Hematopoietic multipotent progenitor cell (in vitro differentiated cells): ENCODE results near the gene KRTAP10-1. TPM values are rescaled to one million over a fixed set of nuclear protein-coding genes. Genes with fewer than 3 reads are reported as not detected.
"Not testable (repeated sequence)": the region's sequence is repeated elsewhere in the genome, so short reads cannot be mapped to it uniquely, and the experiment has no call there.

Experiments
- DNase-seq, 3 donors: peaks; one replicate each; pipeline ENCODE4 v3.0.0-alpha.2; 2011 to 2015; ENCODE audit warnings: low read depth in 2 of 3, low spot score in 2 of 3
- total RNA-seq: library from RNA; depleted of rRNA; stranded (reverse); fragments of >200 nt; gene quantifications from one replicate; pipeline ENCODE4 v1.2.3, GENCODE V29; 2012

Gene KRTAP10-1, protein sequence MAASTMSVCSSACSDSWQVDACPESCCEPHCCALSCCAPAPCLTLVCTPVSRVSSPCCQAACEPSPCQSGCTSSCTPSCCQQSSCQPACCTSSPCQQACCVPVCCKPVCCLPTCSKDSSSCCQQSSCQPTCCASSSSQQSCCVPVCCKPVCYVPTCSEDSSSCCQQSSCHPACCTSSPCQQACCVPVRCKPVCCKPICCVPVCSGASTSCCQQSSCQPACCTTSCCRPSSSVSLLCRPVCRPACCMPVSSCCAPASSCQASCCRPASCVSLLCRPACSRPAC
- total RNA-seq: not detected

DNA sequence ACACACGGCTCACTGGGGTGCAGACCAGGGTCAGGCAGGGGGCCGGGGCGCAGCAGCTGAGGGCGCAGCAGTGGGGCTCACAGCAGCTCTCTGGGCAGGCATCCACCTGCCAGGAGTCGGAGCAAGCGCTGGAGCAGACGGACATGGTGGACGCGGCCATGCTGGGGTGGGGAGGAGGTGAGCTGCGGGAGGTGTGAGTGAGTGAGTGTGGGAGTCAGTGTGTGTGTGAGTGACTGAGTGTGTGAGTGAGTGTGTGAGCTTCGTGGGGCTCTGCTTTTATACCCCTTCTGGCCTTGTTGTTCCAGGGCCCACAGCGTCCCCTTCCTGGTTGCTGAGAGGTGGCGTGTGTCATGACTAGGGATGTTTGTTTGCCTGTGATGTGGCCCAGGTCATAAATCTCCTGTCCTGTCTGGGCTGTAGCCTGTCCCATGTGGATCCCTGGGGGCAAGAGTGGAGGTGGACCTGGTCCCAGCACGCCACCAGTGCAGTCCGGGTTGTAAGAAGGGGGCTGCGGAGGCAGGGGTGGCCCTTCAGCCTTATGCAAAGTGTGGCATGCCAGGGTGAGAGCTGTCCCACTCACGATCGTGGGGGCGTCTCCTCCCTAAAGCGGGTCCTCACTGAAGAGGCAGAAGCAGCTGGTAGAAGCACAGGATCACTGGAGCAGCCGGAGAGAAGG is at the start of gene KRTAP10-1:
Gene KRTAP10-1, minus strand, starts transcription at position 205 of the 676 bp plus-strand sequence. Its CDS starts 45 bp downstream, at position 160.
- DNase-seq: no peak

DNA sequence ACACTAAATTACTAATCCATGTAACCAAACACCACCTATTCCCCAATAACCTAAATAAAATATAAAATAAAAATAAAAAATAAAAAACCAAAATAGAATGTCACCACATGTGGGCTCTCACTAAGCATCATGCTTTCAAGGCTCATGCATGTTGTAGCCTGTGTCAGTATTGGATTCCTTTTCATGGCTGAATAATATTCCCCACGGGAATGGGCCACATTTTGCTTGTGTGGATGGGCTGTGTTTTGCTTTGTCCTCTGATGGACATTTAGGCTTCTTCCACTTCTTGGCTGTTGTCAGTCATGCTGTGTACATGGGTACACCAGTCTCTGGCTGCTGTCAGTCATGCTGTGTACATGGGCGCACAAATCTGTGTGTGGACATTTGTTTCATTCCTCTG is 49.1 kb upstream of the KRTAP10-1 start:
- no peak for DNase-seq

DNA sequence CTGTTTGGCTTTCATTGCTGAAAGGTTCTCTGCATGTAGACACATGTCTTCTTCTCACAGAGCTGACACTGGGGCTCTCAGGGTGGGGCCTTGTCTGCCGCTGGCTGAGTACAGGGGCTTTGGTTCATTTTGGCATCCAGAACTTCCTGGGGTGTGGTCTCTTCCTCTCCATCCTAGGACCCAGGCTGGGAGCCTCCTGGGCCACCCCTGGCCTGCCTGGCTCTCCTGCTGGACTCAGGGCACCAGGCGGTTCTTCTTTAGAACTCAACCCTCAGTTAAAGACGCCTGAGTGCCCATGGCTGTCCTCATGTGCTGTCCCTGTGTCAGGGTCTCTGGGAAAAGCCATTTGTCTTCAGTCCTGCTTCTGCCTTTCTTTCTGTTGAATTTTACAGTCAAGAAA is 45.9 kb upstream of the KRTAP10-1 start:
- DNase-seq: no peak

DNA sequence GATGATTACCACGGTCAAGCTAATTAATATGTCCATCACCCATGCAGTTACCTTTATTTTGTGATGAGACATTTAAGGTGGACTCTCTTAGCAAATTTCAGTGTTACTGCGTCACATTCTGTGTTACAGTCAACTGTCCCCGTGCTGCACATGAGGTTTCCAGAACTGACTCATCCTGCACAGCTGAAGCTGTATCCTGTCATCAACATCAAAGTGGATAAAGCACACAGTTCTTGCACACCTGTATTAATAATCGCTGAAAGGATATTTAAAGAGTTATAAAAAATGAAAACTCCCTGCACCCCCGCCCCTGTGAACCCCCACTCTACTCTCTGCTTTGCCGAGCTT is 43.8 kb upstream of the KRTAP10-1 start:
- DNase-seq: no peak

DNA sequence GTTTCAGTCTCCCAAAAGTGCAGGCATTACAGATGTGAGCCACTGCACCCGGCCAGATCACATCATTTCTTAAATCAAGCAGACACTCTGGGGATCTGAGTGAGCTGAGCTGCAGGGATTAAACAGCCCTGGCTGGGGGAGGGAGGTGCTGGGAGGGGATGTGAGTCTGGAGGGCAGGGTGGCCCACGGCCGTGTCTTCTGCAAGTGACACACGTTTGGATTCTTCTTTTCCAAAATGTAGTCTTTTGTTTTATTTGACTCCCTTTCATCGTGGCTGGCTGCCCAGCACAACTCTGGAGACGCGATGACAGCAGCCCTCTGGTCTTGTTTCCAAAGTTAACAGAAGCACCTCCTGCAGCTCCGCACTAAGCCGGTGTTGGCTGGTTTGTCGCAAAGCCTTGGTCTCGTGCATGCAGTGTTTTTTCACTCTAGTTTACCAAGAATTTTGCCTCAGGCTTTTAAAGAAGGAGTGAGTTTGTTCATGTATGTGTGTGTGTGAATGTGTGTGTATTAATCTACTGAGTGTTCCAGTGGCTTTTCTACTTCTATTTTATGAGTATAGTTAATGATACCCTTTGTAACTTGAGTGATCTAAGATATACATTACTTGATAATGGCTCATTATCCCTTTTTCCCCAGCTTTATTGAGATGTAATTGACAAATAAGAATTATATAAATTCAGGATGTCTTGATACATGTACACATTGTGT is 43.2 kb upstream of the KRTAP10-1 start:
- DNase-seq: no peak

DNA sequence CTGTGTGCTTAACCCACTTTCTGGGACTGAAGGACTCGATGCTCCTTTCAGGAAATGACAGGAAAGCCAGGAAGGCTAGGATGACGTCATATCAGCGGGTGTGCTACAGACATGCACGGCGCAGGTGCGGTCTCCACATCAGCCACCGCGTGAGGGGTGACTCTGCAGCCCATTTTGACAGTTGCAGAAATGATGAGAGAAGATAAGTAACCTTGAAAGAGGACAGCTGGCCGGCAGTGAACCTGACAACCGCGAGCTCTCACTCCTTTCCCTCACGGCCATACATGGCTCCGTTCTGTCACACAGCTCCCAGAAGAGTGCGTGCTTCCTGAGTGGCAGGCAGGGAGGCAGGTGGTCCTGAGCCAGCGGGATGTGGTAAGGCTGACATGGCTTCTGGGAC is 42.1 kb upstream of the KRTAP10-1 start:
- no peak for DNase-seq

DNA sequence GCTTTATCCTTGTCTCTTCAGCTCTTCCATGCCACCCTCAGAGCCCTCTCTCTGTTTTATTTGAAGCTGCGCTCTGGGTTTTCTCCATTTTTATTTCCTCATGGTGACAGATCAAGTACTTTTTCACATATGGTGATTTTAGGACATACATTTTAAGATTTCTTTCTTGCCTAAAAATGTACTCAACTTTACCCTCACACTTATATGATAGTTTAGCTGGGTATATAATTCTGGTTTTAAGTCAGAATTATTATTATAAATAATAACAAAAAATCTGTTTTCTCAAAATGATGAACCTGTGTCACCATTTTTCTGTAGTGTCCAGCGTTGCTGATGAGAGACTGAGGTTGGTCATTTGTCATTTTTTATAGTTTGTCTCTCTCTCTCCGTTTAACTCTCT is 41.2 kb upstream of the KRTAP10-1 start:
- DNase-seq: no peak

DNA sequence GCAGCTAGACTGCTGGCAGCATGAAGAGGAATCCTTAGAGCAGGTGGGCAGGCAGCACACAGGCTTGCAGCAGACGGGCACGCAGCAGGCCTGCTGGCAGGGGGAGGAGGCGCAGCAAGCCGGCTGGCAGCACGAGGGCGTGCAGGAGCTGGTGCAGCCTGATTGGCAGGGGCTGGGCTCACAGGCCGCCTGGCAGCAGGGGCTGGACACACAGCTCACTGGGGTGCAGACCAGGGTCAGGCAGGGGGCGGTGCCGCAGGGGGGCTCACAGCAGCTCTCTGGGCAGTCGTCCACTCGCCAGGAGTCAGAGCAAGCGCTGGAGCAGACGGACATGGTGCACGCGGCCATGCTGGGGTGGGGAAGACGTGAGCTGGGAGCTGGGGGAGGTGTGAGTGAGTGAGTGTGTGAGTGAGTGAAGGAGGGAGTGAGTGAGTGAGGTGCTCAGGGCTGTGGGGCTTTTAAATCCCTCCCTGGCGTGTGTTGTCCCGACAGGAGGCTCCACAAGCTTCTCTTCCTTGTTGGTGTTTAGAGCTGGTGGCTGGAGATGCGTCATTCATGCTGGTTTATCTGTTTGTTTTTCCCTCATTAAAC is 40.3 kb upstream of the KRTAP10-1 start, which contains the start of gene KRTAP10-5:
Gene KRTAP10-5, minus strand, starts transcription at position 374 of the 591 bp plus-strand sequence. Its CDS starts 26 bp downstream, at position 348.
- DNase-seq: not testable (repeated sequence)

DNA sequence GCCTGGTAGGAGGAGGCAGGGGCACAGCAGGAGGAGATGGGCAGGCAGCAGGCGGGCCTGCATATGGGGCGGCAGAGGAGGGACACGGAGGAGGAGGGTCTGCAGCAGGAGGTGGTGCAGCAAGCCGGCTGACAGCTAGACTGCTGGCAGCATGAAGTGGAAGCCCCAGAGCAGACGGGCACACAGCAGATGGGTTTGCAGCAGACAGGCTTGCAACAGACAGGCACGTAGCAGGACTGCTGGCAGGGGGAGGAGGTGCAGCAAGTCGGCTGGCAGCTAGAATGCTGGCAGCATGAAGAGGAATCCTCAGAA is 39.8 kb upstream of the KRTAP10-1 start:
- no peak for DNase-seq

DNA sequence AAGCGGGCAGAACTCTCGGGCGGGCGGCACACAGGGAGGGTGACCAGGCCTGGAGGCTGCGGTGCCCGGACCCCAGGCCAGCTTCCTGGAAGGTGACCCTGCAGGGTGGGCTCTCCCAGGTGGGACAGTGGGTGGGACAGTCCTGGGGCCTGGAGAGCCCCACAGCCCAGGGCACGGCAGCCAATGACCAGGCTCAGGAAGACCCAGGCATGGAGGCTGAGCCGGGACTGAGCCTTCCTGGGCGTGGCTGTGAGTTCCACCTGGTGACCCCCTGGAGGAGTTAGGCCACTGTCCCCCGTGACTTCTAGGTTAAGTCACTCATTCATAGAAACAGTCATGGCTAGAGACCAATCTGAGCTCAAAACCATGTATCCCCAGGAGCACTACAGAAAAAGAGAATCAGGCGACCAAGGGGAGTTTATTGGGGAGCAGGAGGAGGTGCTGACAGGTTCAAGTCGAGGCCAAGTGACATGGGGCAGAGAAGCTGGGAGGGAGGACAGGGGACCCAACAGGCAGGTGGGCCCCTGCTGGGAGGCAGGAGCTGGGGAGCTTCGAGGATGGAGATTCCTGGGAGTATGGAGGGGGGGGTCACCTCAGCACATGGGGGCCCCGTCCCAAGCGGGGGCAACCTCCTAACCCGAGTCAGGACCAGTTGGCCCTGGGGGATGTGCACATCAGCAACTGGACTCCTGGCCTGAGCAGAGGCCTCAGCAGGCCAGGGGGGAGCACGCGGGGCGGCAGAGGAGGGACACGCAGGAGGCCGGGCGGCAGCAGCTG is 39.2 kb upstream of the KRTAP10-1 start:
- no peak for DNase-seq

DNA sequence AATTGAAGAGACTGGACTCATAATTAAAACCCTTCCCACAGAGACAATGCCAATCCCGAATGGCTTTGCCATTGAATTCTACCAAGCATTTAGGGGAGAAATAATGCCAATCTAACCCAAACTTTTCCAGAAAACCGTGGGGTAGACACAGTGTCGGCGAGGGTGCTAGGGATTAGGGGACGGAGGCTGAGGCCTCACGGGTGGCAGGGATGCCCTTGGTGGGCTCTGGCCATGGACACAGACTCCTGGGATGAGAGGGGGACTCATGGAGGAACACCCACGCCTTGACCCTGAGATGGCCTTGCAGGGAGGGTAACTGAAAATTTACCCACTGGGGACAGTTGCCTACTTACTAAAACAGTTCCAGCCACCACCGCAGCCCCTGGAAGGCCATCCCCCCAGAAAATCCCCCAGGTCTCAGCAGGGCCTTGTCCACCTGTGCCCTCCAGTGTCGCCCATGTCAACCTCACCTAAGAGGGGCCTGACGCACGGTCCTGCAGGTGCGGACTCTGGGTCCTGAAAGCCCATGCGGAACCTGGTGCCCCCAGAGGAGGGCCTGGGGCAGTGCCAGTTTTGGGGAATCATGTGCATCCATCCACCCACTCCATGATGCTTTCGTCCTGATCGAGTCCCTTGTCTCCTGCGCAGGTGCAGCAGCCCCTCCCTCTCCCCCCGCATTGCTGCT is 38.5 kb upstream of the KRTAP10-1 start:
- DNase-seq: no peak

DNA sequence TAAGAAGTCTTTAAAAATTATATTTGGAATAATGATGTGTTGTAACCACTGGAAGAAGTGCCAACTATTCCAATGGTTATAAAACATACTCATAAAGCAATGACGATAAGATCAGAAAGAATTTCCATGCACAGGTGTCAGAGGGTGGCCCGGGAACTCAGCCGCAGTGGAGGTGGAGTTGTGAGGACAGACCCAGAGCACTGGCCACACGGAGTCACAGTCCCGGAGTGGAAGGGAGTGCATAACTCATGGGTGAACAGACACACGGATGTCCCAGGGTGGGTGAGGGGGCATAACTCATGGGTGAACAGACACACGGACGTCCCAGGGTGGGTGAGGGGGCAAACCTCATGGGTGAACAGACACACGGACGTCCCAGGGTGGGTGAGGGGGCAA is 36.0 kb upstream of the KRTAP10-1 start:
- DNase-seq: no peak

DNA sequence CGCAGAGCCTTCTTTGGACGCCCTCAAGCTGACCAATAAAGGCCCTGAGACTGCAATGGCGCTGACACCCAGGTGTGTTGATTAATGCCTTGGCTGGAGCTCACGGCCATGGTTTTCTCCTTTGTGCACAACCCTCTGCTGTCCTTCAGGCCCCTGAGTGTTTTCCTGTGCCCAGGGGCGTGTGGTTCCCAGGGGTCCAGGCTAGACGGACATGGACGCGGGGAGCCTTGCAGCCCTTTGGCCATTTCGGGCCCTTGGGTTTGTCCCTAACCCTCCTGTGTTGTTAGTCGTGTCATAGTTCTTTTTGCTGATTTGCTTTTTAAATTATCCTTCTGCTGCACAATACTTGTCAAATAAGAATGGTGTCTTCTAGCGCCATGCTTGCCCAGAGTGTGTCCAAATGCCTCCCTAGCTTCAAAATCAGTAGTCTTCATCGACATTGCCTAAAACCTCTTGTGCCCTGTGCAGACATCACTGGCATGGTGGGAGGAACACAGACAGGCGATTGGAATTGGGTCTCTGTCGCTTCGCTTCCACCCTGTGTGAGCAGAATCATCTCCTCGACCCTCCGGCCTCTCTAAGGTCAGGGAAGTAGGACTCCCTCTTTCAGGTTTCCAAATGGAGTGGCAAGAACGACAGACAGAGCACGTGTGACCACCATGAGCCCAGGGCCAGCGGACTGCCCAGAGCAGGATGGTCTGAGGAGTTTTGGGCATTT is 35.5 kb upstream of the KRTAP10-1 start:
- DNase-seq: no peak

DNA sequence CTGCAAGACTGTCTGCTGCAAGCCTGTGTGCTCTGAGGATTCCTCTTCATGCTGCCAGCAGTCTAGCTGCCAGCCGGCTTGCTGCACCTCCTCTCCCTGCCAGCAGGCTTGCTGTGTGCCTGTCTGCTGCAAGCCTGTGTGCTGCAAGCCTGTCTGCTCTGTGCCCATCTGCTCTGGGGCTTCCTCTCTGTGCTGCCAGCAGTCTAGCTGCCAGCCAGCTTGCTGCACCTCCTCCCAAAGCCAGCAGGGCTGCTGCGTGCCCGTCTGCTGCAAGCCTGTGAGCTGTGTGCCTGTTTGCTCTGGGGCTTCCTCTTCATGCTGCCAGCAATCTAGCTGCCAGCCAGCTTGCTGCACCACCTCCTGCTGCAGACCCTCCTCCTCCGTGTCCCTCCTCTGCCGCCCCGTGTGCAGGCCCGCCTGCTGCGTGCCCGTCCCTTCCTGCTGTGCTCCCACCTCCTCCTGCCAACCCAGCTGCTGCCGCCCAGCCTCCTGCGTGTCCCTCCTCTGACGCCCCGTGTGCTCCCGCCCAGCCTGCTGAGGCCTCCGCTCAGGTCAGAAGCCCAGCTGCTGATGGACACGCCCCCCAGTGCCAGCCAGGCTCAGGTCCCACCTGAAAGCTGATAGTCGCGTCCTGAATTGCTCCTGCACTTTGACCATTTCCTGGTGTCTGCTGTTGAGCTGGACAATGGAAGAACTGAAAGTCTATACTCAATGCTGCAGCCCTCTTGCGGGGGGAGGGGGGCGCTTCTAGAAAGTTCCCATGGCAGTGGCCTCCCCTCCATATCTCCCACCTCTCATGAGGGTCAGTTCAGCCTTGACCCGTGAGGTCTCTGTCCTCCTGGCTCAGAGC is 34.7 kb upstream of the KRTAP10-1 start:
- no peak for DNase-seq

DNA sequence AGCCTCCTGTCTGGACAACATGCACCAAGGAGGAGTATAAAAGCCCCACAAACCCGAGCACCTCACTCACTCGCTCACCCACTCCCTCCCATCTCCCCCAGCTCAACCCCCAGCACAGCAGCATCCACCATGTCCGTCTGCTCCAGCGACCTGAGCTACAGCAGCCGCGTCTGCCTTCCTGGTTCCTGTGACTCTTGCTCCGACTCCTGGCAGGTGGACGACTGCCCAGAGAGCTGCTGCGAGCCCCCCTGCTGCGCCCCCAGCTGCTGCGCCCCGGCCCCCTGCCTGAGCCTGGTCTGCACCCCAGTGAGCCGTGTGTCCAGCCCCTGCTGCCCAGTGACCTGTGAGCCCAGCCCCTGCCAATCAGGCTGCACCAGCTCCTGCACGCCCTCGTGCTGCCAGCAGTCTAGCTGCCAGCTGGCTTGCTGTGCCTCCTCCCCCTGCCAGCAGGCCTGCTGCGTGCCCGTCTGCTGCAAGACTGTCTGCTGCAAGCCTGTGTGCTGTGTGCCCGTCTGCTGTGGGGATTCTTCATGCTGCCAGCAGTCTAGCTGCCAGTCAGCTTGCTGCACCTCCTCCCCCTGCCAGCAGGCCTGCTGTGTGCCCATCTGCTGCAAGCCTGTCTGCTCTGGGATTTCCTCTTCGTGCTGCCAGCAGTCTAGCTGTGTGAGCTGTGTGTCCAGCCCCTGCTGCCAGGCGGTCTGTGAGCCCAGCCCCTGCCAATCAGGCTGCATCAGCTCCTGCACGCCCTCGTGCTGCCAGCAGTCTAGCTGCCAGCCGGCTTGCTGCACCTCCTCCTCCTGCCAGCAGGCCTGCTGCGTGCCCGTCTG is 33.8 kb upstream of the KRTAP10-1 start, which contains the start of gene KRTAP10-4:
Gene KRTAP10-4, plus strand, starts transcription at position 100 of the 827 bp plus-strand sequence. Its CDS starts 30 bp downstream, at position 130.
- not testable (repeated sequence) for DNase-seq

DNA sequence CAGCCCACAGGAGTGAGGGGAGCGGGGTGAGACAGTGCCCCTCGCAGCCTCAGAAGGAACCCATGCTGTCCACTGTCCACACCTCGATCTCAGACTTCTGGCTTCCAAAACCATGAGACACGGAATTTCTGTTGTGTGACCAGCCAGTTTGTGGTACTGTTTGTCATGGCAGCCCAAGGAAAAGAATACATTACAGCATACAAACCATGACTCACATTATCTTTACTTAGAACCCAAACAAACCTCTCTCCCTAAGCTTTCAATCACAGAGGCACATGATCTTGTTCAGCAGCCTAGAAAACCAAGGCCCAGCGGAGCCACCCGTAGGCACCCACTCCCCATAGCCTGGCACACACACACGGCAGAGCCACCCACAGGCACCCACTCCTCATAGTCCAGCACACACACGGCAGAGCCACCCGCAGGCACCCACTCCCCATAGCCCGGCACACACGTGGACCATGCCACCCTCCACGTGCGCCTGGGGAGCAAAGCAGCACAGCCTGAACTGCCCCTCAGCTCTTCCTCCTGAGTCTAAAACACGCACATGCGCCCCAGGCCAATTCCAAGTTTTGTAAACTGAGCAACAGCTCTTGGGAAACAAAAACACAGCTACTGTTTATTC is 33.1 kb upstream of the KRTAP10-1 start:
- no peak for DNase-seq
